Fibroblast of lung (primary cell): Measurements from ENCODE around the gene HAPLN1. TPM values are rescaled to one million over a fixed set of nuclear protein-coding genes. Genes with fewer than 3 reads are reported as not detected.

Experiments used
- DNase-seq, 2 donors: peaks; one replicate each; pipeline versions ENCODE4 v3.0.0 to v3.0.0-alpha.2; 2010; ENCODE audit warnings: low read depth in 2 of 2
- H2AFZ ChIP-seq: 2 replicates; pipeline ENCODE4 v1.5.1; 2012; ENCODE audit warnings: low read length, control low read depth, inconsistent platforms
- H3K27ac ChIP-seq: 2 replicates; pipeline ENCODE4 v1.5.1; 2011; ENCODE audit warnings: low read length, control low read depth; ENCODE audit not compliant: insufficient read depth
- H3K27me3 ChIP-seq: 2 replicates; pipeline ENCODE4 v1.5.1; 2011; ENCODE audit warnings: mild to moderate bottlenecking, low read length; ENCODE audit not compliant: control insufficient read depth, insufficient read depth
- H3K36me3 ChIP-seq: 2 replicates; pipeline ENCODE4 v1.5.1; 2011; ENCODE audit warnings: low read length; ENCODE audit not compliant: control insufficient read depth, insufficient read depth
- H3K4me1 ChIP-seq: 2 replicates; pipeline ENCODE4 v1.5.1; 2011; ENCODE audit warnings: low read length; ENCODE audit not compliant: control insufficient read depth, insufficient read depth; ENCODE audit errors: extremely low read depth
- H3K4me2 ChIP-seq: 2 replicates; pipeline ENCODE4 v1.5.1; 2011; ENCODE audit warnings: low read length, control low read depth; ENCODE audit not compliant: insufficient read depth; ENCODE audit errors: extremely low read depth
- H3K4me3 ChIP-seq, 4 experiments: fragments of 200-600 bp in 1 of 4; sonication (generic) in 1 of 4; replicated peaks in 1 of 4; 2 replicates each; pipeline ENCODE4 v1.5.1; 2011 to 2016; ENCODE audit warnings: low read length in 4 of 4, low read depth in 3 of 4, mild to moderate bottlenecking in 3 of 4, control low read depth in 2 of 4, inconsistent platforms in 1 of 4, mixed read lengths in 1 of 4; ENCODE audit not compliant: insufficient read depth in 1 of 4; ENCODE audit errors: control extremely low read depth in 1 of 4
- H3K79me2 ChIP-seq: 2 replicates; pipeline ENCODE4 v1.5.1; 2012; ENCODE audit warnings: mild to moderate bottlenecking, low read length, inconsistent platforms; ENCODE audit not compliant: control insufficient read depth, insufficient read depth
- H3K9ac ChIP-seq: 2 replicates; pipeline ENCODE4 v1.5.1; 2011; ENCODE audit warnings: mild to moderate bottlenecking, low read length, control low read depth; ENCODE audit not compliant: insufficient read depth
- H3K9me3 ChIP-seq: 2 replicates; pipeline ENCODE4 v1.5.1; 2012; ENCODE audit warnings: low read depth, low read length; ENCODE audit not compliant: control insufficient read depth, insufficient read depth
- H4K20me1 ChIP-seq: 2 replicates; pipeline ENCODE4 v1.5.1; 2011; ENCODE audit warnings: low read length; ENCODE audit not compliant: control insufficient read depth, insufficient read depth; ENCODE audit errors: extremely low read depth
- EZH2 ChIP-seq: IDR thresholded peaks from 2 replicates; pipeline ENCODE4 v1.5.1; 2012; ENCODE audit warnings: low read length, control low read depth, mild to moderate bottlenecking; ENCODE audit errors: missing control alignments
- polyA plus RNA-seq, 2 donors: library from polyadenylated mRNA; depleted of rRNA in 1 of 2; stranded (reverse) in 1 of 2; unstranded in 1 of 2; fragments of >200 nt; gene quantifications; 2 replicates each; pipeline ENCODE4 v1.2.1, GENCODE V29; 2011 to 2012; ENCODE audit warnings: missing spikeins in 1 of 2
- total RNA-seq: library from RNA; depleted of rRNA; stranded (reverse); fragments of >200 nt; gene quantifications from 2 replicates; pipeline ENCODE4 v1.2.1, GENCODE V29; 2014
- TF ChIP-seq, protein P1 (sequence below), 2 donors: IDR thresholded peaks in 1 of 2; conservative IDR thresholded peaks in 1 of 2; 1 replicate in 1 of 2; 2 replicates in 1 of 2; pipeline ENCODE4 v1.5.1; 2011 to 2012; ENCODE audit warnings: low read length in 2 of 2, control low read depth in 1 of 2, inconsistent platforms in 1 of 2, low read depth in 1 of 2, mild to moderate bottlenecking in 1 of 2

The HAPLN1 gene
- total and polyA plus RNA-seq, 2 donors (not counting 1 experiment from before 2014, with no cell fraction given) = 0.17 to 7.7 TPM

DNA sequence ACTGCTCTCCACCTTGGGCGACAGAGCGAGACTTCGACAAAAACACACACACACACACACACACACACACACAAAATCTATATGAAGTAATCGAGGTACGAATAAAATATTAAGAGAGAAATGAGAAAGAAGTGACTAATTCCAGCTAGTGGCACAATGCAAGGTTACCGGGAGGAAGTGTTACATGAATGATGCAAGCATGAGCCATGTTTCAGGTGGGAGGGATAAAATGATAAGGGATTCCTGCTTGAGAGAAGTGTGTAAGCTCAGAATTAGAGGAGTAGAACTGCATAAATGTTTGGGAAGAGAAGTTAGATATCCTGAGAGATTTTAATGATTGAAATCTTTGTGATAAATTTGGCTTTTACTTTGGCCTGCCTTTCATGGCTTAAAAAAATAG is 18.8 kb downstream of the HAPLN1 start:
- DNase-seq = peak in 1 of 2 donors; percentile 30
- Histone ChIP-seq H2AFZ (no peak overlapping the region), H3K27me3 (no peaks in the 10 kb centered on the region), H3K9ac (no peak overlapping the region), H4K20me1 (no peaks in the 10 kb centered on the region), H3K9me3 (no peaks in the 10 kb centered on the region), H3K27ac (no peak overlapping the region), H3K36me3 (no peaks in the 10 kb centered on the region), H3K4me2 (no peak overlapping the region), H3K79me2 (no peaks in the 10 kb centered on the region), H3K4me1 (no peaks in the 10 kb centered on the region), H3K4me3 (no peak overlapping the region)
- TF ChIP-seq, protein P1, sequence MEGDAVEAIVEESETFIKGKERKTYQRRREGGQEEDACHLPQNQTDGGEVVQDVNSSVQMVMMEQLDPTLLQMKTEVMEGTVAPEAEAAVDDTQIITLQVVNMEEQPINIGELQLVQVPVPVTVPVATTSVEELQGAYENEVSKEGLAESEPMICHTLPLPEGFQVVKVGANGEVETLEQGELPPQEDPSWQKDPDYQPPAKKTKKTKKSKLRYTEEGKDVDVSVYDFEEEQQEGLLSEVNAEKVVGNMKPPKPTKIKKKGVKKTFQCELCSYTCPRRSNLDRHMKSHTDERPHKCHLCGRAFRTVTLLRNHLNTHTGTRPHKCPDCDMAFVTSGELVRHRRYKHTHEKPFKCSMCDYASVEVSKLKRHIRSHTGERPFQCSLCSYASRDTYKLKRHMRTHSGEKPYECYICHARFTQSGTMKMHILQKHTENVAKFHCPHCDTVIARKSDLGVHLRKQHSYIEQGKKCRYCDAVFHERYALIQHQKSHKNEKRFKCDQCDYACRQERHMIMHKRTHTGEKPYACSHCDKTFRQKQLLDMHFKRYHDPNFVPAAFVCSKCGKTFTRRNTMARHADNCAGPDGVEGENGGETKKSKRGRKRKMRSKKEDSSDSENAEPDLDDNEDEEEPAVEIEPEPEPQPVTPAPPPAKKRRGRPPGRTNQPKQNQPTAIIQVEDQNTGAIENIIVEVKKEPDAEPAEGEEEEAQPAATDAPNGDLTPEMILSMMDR (conservative IDR thresholded peaks at IDR 0.05 in 1 of 2, IDR thresholded peaks at IDR 0.05 in 1 of 2; ENCODE audit: low read depth in 1 of 2, low read length in 2 of 2) = no peak

DNA sequence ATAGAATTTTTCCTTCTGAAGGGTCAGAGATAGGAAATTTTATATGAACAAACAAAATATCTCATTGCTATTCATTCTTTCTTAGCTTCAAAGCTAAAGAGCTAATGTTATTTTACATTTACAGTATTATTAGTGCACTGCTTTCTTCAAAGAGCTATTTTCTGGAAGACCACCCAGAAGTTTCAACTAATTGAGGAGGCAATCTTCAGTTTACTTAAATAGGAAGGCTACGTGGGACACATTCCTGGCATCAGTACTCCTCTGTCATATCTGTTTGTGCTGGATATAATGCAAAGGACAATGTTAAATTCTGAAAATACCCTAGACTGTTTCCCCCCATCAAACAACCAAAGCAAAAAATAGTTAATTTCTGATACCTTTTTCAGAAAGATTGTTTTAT is 30.8 kb downstream of the HAPLN1 start:
- no peak overlapping the region for H2AFZ ChIP-seq
- no peaks in the 10 kb centered on the region for H3K4me1 ChIP-seq
- TF ChIP-seq EZH2 = no peak
- H4K20me1 ChIP-seq = no peaks in the 10 kb centered on the region
- H3K27me3 ChIP-seq = no peaks in the 10 kb centered on the region
- no peaks in the 10 kb centered on the region for H3K9me3 ChIP-seq
- H3K4me2 ChIP-seq = no peak overlapping the region
- H3K4me3 ChIP-seq = no peak overlapping the region
- H3K36me3 ChIP-seq = no peaks in the 10 kb centered on the region
- no peak overlapping the region for H3K9ac ChIP-seq
- H3K79me2 ChIP-seq = no peaks in the 10 kb centered on the region
- no peak overlapping the region for H3K27ac ChIP-seq
- no peak for DNase-seq

GRCh38 chr5:83688281-83688680 is 32.4 kb downstream of the HAPLN1 start:
- DNase-seq = no peak

More at GRCh38 chr5:83688281-83688680, 32.4 kb downstream of the HAPLN1 start:
- Histone ChIP-seq H3K27me3 (no peaks in the 10 kb centered on the region), H3K4me3 (no peak overlapping the region), H4K20me1 (no peaks in the 10 kb centered on the region), H3K9me3 (no peaks in the 10 kb centered on the region), H3K9ac (no peak overlapping the region), H2AFZ (no peak overlapping the region), H3K27ac (no peak overlapping the region), H3K4me2 (no peak overlapping the region), H3K79me2 (no peaks in the 10 kb centered on the region), H3K4me1 (no peaks in the 10 kb centered on the region), H3K36me3 (no peaks in the 10 kb centered on the region)
- no peak for TF ChIP-seq EZH2
- TF ChIP-seq, protein P1 (conservative IDR thresholded peaks at IDR 0.05 in 1 of 2, IDR thresholded peaks at IDR 0.05 in 1 of 2; ENCODE audit: low read depth in 1 of 2, low read length in 2 of 2) = no peak
